Retinal pigment epithelial cell (primary cell): ENCODE results near the gene MARS1.

Source experiments
- DNase-seq: peaks from one replicate; pipeline ENCODE4 v3.0.0-alpha.2; 2010; ENCODE audit warnings: low read depth
- H3K4me3 ChIP-seq: 2 replicates; pipeline ENCODE4 v1.5.1; 2011; ENCODE audit warnings: mild to moderate bottlenecking, low read length, control low read depth, moderate library complexity
- CTCF ChIP-seq: conservative IDR thresholded peaks from 2 replicates; pipeline ENCODE4 v1.5.1; 2011; ENCODE audit warnings: low read depth, low read length, control low read depth, inconsistent platforms

Gene MARS1

GRCh38 chr12:57454213-57454565 is 33.7 kb upstream of the MARS1 start:
- TF ChIP-seq CTCF: no peak

GRCh38 chr12:57454566-57455373 is 33.1 kb upstream of the MARS1 start, which contains the start of gene INHBE:
Gene INHBE, plus strand, starts transcription at chr12:57455307. Its CDS starts 230 bp downstream, at chr12:57455537.
- no peak for TF ChIP-seq CTCF
- H3K4me3 ChIP-seq: no peak within 1 kb of the TSS
- no peak for DNase-seq

More at GRCh38 chr12:57454213-57454565, 33.7 kb upstream of the MARS1 start:
- DNase-seq: no peak
- no peak overlapping the region for H3K4me3 ChIP-seq

- TF ChIP-seq CTCF: no peak
- DNase-seq: no peak
- H3K4me3 ChIP-seq: no peak overlapping the region
These were observed 32.3 kb upstream of the MARS1 start for GRCh38 chr12:57455374-57456144.

GRCh38 chr12:57456145-57456700 is 31.6 kb upstream of the MARS1 start:
- H3K4me3 ChIP-seq: no peak overlapping the region
- DNase-seq: no peak
- peak; percentile 88 for TF ChIP-seq CTCF

DNA sequence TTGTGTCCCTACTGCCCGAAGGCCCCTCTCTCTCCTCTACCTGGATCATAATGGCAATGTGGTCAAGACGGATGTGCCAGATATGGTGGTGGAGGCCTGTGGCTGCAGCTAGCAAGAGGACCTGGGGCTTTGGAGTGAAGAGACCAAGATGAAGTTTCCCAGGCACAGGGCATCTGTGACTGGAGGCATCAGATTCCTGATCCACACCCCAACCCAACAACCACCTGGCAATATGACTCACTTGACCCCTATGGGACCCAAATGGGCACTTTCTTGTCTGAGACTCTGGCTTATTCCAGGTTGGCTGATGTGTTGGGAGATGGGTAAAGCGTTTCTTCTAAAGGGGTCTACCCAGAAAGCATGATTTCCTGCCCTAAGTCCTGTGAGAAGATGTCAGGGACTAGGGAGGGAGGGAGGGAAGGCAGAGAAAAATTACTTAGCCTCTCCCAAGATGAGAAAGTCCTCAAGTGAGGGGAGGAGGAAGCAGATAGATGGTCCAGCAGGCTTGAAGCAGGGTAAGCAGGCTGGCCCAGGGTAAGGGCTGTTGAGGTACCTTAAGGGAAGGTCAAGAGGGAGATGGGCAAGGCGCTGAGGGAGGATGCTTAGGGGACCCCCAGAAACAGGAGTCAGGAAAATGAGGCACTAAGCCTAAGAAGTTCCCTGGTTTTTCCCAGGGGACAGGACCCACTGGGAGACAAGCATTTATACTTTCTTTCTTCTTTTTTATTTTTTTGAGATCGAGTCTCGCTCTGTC is 31.0 kb upstream of the MARS1 start:
- TF ChIP-seq CTCF: no peak
- DNase-seq: no peak
- H3K4me3 ChIP-seq: no peak overlapping the region

- TF ChIP-seq CTCF: no peak
- DNase-seq: no peak
- peak overlapping the region; percentile 81 for H3K4me3 ChIP-seq
These were observed 29.2 kb upstream of the MARS1 start for GRCh38 chr12:57458665-57459054.
